ENCODE measurements around the gene FBXO21.
"Not testable (repeated sequence)": the region's sequence is repeated elsewhere in the genome, so short reads cannot be mapped to it uniquely, and the experiment has no call there.

Gene FBXO21

GRCh38 chr12:117190210-117190781, at the start of gene FBXO21:
Gene FBXO21, minus strand, starts transcription at chr12:117190470. Its CDS starts 14 bp downstream, at chr12:117190456.
- peak; percentile 92 for DNase-seq

GRCh38 chr12:117236456-117237001, 46.3 kb upstream of the FBXO21 start:
- peak; percentile 74 for DNase-seq

- no peak for DNase-seq
Observed at GRCh38 chr12:117235261-117235660, 45.0 kb upstream of the FBXO21 start.

- DNase-seq: no peak
Observed at GRCh38 chr12:117234441-117234840, 44.2 kb upstream of the FBXO21 start.

GRCh38 chr12:117231750-117232149, 41.5 kb upstream of the FBXO21 start:
- no peak for DNase-seq

GRCh38 chr12:117228239-117228638, 38.0 kb upstream of the FBXO21 start:
- no peak for DNase-seq

- no peak for DNase-seq
Observed at GRCh38 chr12:117227000-117227653, 36.9 kb upstream of the FBXO21 start.

- no peak for DNase-seq
Observed at GRCh38 chr12:117226505-117226904, 36.2 kb upstream of the FBXO21 start.

GRCh38 chr12:117225179-117225578, 34.9 kb upstream of the FBXO21 start:
- no peak for DNase-seq

GRCh38 chr12:117220947-117221346, 30.7 kb upstream of the FBXO21 start:
- DNase-seq: not testable (repeated sequence)

- DNase-seq: no peak
Observed at GRCh38 chr12:117218149-117218548, 27.9 kb upstream of the FBXO21 start.

- DNase-seq: no peak
Observed at GRCh38 chr12:117216686-117217085, 26.4 kb upstream of the FBXO21 start.

GRCh38 chr12:117214797-117215196, 24.5 kb upstream of the FBXO21 start:
- no peak for DNase-seq

GRCh38 chr12:117213295-117213808, 23.1 kb upstream of the FBXO21 start:
- DNase-seq: no peak

- DNase-seq: peak; percentile 60
Observed at GRCh38 chr12:117212563-117213190, 22.4 kb upstream of the FBXO21 start.

- DNase-seq: no peak
Observed at GRCh38 chr12:117210266-117210918, 20.1 kb upstream of the FBXO21 start.

GRCh38 chr12:117209626-117210025, 19.4 kb upstream of the FBXO21 start:
- DNase-seq: no peak

- no peak for DNase-seq
Observed at GRCh38 chr12:117208811-117209455, 18.7 kb upstream of the FBXO21 start.

GRCh38 chr12:117208206-117208605, 17.9 kb upstream of the FBXO21 start:
- no peak for DNase-seq

- DNase-seq: no peak
Observed at GRCh38 chr12:117207675-117208074, 17.4 kb upstream of the FBXO21 start.

GRCh38 chr12:117202556-117202955, 12.3 kb upstream of the FBXO21 start:
- DNase-seq: no peak

- no peak for DNase-seq
Observed at GRCh38 chr12:117202033-117202432, 11.8 kb upstream of the FBXO21 start.

Measured in NCI-H1436 (cell line).